Ishikawa (cell line): Measurements from ENCODE around the gene CRELD2.

Experiments
- FOXM1 ChIP-seq: IDR thresholded peaks from 2 replicates; pipeline ENCODE4 v1.6.1; 2012; ENCODE audit warnings: low read depth, borderline replicate concordance
- YY1 ChIP-seq: IDR thresholded peaks from 2 replicates; pipeline ENCODE4 v1.6.1; 2012; ENCODE audit warnings: low read depth

DNA sequence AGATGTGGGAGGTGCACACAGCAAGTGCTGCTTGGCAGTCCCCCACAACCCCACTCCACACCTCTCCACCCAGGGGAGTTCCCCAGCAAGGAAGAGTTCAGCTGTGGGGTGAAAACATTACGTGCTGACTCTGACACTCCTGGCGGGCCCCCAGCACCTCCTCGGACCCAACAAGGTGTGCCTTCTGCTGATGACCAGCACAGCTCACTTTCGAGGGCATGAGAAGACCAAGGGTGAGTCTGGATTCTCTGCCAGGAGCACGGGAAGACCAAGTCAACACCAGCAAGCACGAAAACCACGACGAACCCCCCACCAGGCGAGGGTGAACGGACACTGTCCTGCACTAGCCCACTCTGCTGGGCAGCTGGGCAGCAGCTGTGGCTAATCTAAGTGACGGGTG lies 1.6 kb upstream of the CRELD2 start:
- no peak for TF ChIP-seq FOXM1
- no peak for TF ChIP-seq YY1
